ENCODE results near the gene EDA.
"Not testable (repeated sequence)": the region's sequence is repeated elsewhere in the genome, so short reads cannot be mapped to it uniquely, and the experiment has no call there.

Gene EDA

DNA sequence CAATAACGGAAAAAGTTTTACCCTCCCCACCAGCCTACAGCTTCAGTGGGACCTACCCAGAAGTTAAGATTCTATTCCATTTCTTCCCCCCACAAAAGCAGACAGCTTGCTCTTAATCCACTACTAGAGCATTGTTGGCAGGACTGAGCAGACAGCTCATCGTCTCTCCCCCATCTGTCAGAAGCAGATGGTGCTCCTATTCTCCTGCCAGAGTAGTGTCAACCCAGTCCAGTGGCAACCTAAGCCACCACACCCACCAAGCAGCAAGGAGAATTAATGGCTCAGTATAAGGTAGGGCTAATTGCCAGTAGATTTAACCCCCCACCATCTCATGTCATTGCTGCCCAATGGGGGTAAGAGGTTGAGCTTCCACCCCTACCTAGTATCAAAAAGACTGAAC is 371.8 kb downstream of the EDA start:
- no peak overlapping the region for H3K4me3 ChIP-seq (ENCODE audit: insufficient read depth, low read depth, low read length, poor library complexity, severe bottlenecking)
- H3K9me3 ChIP-seq (ENCODE audit: control insufficient read depth, low read length) = no peaks in the 10 kb centered on the region
- no peak for DNase-seq
- H3K27ac ChIP-seq (ENCODE audit: insufficient read depth, low read length, poor library complexity, severe bottlenecking) = no peak overlapping the region
- no peaks in the 10 kb centered on the region for H3K36me3 ChIP-seq (ENCODE audit: control insufficient read depth, insufficient read depth, low read length)
- no peaks in the 10 kb centered on the region for H3K4me1 ChIP-seq (ENCODE audit: control insufficient read depth, insufficient read depth, low read length, poor library complexity, severe bottlenecking)
- no peaks in the 10 kb centered on the region for H3K27me3 ChIP-seq (replicated peaks; ENCODE audit: control insufficient read depth, insufficient read depth, low read length, poor library complexity, severe bottlenecking)

DNA sequence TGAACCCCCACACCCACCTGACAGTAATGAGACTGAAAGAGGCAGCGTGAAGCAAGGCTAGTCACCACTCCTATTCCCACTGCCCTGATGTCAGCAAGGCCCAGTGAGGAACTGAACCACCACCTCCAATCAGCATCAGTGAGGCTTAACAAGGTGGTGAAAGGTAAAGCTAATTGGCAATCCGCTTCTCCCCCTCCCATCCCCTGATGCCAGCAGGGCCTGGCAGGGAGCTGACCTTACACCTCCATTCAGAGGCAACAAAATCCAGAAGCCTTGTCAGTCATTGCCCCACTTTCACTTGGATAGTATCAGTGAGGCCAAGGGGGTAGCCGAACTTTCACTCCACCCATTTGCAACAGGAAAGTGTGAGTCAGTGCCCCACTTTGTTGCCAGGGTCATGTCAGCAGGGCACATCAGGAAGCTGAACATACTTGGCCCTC is 373.1 kb downstream of the EDA start:
- Histone ChIP-seq H3K36me3 (ENCODE audit: control insufficient read depth, insufficient read depth, low read length) (no peaks in the 10 kb centered on the region), H3K4me3 (ENCODE audit: insufficient read depth, low read depth, low read length, poor library complexity, severe bottlenecking) (no peak overlapping the region), H3K4me1 (ENCODE audit: control insufficient read depth, insufficient read depth, low read length, poor library complexity, severe bottlenecking) (no peaks in the 10 kb centered on the region), H3K27me3 (replicated peaks; ENCODE audit: control insufficient read depth, insufficient read depth, low read length, poor library complexity, severe bottlenecking) (no peaks in the 10 kb centered on the region), H3K27ac (ENCODE audit: insufficient read depth, low read length, poor library complexity, severe bottlenecking) (no peak overlapping the region), H3K9me3 (ENCODE audit: control insufficient read depth, low read length) (no peaks in the 10 kb centered on the region)
- peak in 2 of 3 donors; percentile 1 for DNase-seq

DNA sequence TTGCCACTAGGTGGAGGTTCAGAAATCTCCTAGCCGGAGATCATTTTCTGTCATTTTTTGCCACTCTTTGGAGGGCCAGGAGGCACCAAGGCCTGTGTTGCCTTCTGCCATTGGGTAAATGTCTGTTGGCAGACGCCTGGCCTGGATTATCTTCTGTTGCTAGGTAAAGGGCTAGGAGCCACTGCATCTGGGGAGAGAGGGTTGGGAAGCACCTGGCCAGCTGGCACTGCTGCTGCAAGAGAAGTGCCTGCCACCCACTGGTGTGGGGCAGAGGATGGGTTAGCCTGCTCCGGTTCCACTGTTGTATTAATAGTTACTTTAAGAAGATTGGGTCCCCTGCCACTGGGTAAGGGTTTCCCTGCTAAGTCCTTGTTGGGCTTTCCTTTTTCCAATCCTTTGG is 375.8 kb downstream of the EDA start:
- no peak overlapping the region for H3K27ac ChIP-seq (ENCODE audit: insufficient read depth, low read length, poor library complexity, severe bottlenecking)
- H3K4me1 ChIP-seq (ENCODE audit: control insufficient read depth, insufficient read depth, low read length, poor library complexity, severe bottlenecking) = no peaks in the 10 kb centered on the region
- no peak overlapping the region for H3K4me3 ChIP-seq (ENCODE audit: insufficient read depth, low read depth, low read length, poor library complexity, severe bottlenecking)
- H3K9me3 ChIP-seq (ENCODE audit: control insufficient read depth, low read length) = no peaks in the 10 kb centered on the region
- H3K27me3 ChIP-seq (replicated peaks; ENCODE audit: control insufficient read depth, insufficient read depth, low read length, poor library complexity, severe bottlenecking) = no peaks in the 10 kb centered on the region
- no peak for DNase-seq
- H3K36me3 ChIP-seq (ENCODE audit: control insufficient read depth, insufficient read depth, low read length) = no peaks in the 10 kb centered on the region

DNA sequence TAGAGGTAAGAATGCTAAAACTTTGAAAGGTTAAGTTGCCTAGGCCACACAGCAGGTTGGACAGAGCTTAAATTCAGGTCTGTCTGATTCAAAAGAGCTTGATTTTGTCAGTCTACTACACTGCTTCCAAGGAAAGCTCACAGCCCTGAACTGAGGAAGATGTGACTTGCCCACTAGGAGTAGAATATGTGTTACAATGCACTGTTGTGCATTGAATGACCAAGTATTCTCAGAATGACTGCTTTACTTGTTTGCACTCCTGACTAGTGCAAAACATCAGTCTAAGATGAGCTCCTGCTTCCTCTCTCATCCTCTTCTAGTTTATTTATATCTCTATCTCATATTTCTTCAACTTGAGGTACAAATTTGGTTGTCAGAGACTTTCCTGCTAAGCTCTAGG is 377.6 kb downstream of the EDA start:
- Histone ChIP-seq H3K36me3 (ENCODE audit: control insufficient read depth, insufficient read depth, low read length) (no peaks in the 10 kb centered on the region), H3K27ac (ENCODE audit: insufficient read depth, low read length, poor library complexity, severe bottlenecking) (no peak overlapping the region), H3K27me3 (replicated peaks; ENCODE audit: control insufficient read depth, insufficient read depth, low read length, poor library complexity, severe bottlenecking) (no peaks in the 10 kb centered on the region), H3K4me1 (ENCODE audit: control insufficient read depth, insufficient read depth, low read length, poor library complexity, severe bottlenecking) (no peaks in the 10 kb centered on the region), H3K9me3 (ENCODE audit: control insufficient read depth, low read length) (no peaks in the 10 kb centered on the region), H3K4me3 (ENCODE audit: insufficient read depth, low read depth, low read length, poor library complexity, severe bottlenecking) (no peak overlapping the region)
- DNase-seq = no peak

DNA sequence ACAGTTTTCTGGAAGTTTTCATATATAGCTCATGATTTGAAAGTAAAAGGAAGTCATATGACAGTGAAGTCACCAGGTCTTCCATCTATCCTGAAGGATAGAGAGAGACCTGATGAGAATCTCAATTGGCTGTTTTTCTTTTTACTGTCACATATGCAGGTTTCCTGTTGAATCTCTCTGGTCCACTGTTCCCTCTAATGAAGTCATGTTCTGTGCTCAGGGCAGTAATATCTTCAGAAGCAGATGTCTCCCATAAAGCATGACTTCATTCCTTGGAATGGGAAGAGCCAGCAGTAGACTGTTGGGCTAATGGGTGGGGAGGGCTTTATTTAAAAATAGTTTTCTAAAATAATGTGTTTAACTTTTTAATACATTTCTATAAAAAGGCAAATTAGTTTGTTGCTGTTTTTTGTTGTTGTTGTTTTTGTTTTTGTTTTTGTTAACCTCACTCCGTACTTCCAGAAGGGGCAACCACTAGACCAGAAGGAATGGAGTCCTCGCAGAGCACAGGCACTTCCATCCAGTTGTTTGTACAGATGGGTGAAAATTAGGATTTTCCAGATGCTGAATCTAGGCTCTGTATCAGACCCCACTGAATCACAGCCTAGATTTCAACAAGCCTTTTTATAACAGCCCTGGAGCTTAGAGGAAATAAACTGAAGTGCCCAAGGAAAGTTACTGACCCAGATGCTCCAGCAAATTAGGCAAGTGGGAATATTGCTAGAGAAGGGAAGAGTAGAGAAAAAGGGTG is 379.6 kb downstream of the EDA start:
- H3K4me3 ChIP-seq (ENCODE audit: insufficient read depth, low read depth, low read length, poor library complexity, severe bottlenecking) = no peak overlapping the region
- no peaks in the 10 kb centered on the region for H3K9me3 ChIP-seq (ENCODE audit: control insufficient read depth, low read length)
- no peak overlapping the region for H3K27ac ChIP-seq (ENCODE audit: insufficient read depth, low read length, poor library complexity, severe bottlenecking)
- no peaks in the 10 kb centered on the region for H3K4me1 ChIP-seq (ENCODE audit: control insufficient read depth, insufficient read depth, low read length, poor library complexity, severe bottlenecking)
- no peak for DNase-seq
- H3K27me3 ChIP-seq (replicated peaks; ENCODE audit: control insufficient read depth, insufficient read depth, low read length, poor library complexity, severe bottlenecking) = no peaks in the 10 kb centered on the region
- H3K36me3 ChIP-seq (ENCODE audit: control insufficient read depth, insufficient read depth, low read length) = no peaks in the 10 kb centered on the region

DNA sequence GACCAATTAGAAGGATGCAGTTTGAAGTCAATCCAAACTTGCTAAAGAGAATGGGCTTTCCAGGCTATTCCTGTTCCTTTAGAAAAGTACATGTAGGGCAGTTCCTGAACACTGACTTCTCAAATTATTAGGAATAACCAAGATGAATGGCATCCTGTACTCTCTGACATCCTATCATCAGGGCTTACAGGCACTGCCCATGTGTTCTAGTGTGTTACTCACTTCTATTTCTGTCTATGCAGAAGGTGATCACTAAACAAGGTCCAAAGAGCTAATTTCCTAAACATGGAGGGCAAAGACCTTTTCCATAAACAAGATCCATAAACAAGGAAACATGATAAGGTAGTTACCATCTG is 380.2 kb downstream of the EDA start:
- no peaks in the 10 kb centered on the region for H3K4me1 ChIP-seq (ENCODE audit: control insufficient read depth, insufficient read depth, low read length, poor library complexity, severe bottlenecking)
- no peak overlapping the region for H3K4me3 ChIP-seq (ENCODE audit: insufficient read depth, low read depth, low read length, poor library complexity, severe bottlenecking)
- H3K27me3 ChIP-seq (replicated peaks; ENCODE audit: control insufficient read depth, insufficient read depth, low read length, poor library complexity, severe bottlenecking) = no peaks in the 10 kb centered on the region
- no peaks in the 10 kb centered on the region for H3K9me3 ChIP-seq (ENCODE audit: control insufficient read depth, low read length)
- no peak overlapping the region for H3K27ac ChIP-seq (ENCODE audit: insufficient read depth, low read length, poor library complexity, severe bottlenecking)
- no peaks in the 10 kb centered on the region for H3K36me3 ChIP-seq (ENCODE audit: control insufficient read depth, insufficient read depth, low read length)
- DNase-seq = no peak

DNA sequence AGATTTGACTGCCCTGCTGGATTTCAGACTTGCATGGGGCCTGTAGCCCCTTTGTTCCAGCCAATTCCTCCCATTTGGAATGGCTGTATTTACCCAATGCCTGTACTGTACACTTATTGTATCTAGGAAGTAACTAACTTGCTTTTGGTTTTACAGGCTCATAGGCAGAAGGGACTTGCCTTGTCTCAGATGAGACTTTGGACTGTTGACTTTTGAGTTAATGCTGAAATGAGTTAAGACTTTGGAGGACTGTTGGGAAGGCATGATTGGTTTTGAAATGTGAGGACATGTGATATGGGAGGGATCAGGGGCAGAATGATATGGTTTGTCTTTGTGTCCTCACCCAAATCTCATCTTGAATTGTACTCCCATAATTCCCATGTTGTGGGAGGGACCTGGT is 382.4 kb downstream of the EDA start:
- H3K9me3 ChIP-seq (ENCODE audit: control insufficient read depth, low read length); H3K4me3 ChIP-seq (ENCODE audit: insufficient read depth, low read depth, low read length, poor library complexity, severe bottlenecking); H3K27me3 ChIP-seq (replicated peaks; ENCODE audit: control insufficient read depth, insufficient read depth, low read length, poor library complexity, severe bottlenecking); DNase-seq; H3K36me3 ChIP-seq (ENCODE audit: control insufficient read depth, insufficient read depth, low read length); H3K4me1 ChIP-seq (ENCODE audit: control insufficient read depth, insufficient read depth, low read length, poor library complexity, severe bottlenecking); H3K27ac ChIP-seq (ENCODE audit: insufficient read depth, low read length, poor library complexity, severe bottlenecking): not testable (repeated sequence)

DNA sequence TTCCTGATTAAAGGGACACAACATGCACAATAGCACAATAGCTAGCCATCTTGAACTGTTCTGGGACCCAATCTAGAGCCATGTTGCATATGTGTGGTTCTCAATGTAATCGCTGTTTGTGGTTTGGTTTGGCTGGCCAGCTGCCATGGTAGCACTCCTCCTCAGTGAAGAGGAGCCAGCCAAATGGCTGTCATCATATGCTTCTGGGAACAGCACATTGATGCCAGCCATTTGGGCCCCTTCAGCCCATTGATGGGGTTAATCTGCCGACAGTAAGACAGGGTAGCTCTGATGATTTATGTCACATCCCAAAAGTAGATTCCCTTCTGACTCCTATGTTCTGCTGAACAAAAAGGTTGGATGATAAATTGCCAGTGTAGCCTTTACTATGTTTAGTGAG is 385.4 kb downstream of the EDA start:
- Histone ChIP-seq H3K36me3 (ENCODE audit: control insufficient read depth, insufficient read depth, low read length) (no peaks in the 10 kb centered on the region), H3K27ac (ENCODE audit: insufficient read depth, low read length, poor library complexity, severe bottlenecking) (no peak overlapping the region), H3K4me3 (ENCODE audit: insufficient read depth, low read depth, low read length, poor library complexity, severe bottlenecking) (no peak overlapping the region), H3K9me3 (ENCODE audit: control insufficient read depth, low read length) (no peaks in the 10 kb centered on the region), H3K4me1 (ENCODE audit: control insufficient read depth, insufficient read depth, low read length, poor library complexity, severe bottlenecking) (no peaks in the 10 kb centered on the region), H3K27me3 (replicated peaks; ENCODE audit: control insufficient read depth, insufficient read depth, low read length, poor library complexity, severe bottlenecking) (no peaks in the 10 kb centered on the region)
- DNase-seq = no peak

DNA sequence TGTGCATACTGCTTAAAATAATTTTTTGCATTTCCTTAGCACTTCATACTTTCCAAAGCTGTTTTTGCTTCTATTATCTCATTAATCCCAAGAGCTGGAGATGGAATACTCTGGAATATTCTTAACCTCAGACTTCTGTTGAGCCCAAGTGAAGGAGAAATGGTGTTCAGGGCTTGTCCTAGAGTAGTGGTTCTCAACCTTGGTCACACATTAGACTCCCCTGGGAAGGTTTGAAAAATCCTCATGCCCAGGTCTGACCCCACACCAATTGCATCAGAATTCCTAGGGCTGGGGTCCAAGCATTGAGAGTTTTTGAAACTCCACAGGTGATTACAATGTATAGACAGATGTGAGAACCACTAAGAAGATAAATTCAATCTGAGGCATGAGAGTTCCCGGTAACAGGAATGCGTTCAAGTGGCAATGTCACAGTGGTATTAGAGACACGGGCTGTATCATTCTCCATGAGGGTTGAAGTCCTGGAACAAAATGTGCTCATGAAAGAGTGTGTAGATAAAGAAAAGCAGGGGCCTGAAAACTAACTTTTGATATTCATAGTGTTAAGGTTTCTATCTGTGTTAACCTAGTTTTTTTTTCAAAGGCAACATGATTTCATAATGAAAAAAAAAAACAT is 385.9 kb downstream of the EDA start:
- Histone ChIP-seq H3K9me3 (ENCODE audit: control insufficient read depth, low read length) (no peaks in the 10 kb centered on the region), H3K4me1 (ENCODE audit: control insufficient read depth, insufficient read depth, low read length, poor library complexity, severe bottlenecking) (no peaks in the 10 kb centered on the region), H3K4me3 (ENCODE audit: insufficient read depth, low read depth, low read length, poor library complexity, severe bottlenecking) (no peak overlapping the region), H3K27ac (ENCODE audit: insufficient read depth, low read length, poor library complexity, severe bottlenecking) (no peak overlapping the region), H3K27me3 (replicated peaks; ENCODE audit: control insufficient read depth, insufficient read depth, low read length, poor library complexity, severe bottlenecking) (no peaks in the 10 kb centered on the region), H3K36me3 (ENCODE audit: control insufficient read depth, insufficient read depth, low read length) (no peaks in the 10 kb centered on the region)
- DNase-seq = no peak

DNA sequence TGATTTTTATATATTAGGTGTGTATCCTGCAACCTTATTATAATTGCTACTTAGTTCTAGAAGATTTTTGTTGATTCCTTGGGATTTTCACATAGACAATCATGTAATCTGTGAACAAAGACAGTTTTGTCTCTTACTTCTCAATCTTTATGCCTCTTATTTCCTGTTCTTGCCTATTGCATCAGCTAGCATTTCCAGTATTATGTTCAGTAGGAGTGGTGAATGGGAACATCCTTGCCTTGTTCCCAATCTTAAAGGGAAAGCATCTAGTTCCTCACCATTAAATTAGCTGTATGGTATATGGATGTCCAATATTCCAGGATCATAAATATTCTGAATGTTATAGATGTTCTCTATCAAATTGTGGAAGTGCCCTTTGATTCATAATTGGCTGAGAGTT is 392.0 kb downstream of the EDA start:
- no peak for DNase-seq
- H3K27me3 ChIP-seq (replicated peaks; ENCODE audit: control insufficient read depth, insufficient read depth, low read length, poor library complexity, severe bottlenecking) = no peaks in the 10 kb centered on the region
- H3K36me3 ChIP-seq (ENCODE audit: control insufficient read depth, insufficient read depth, low read length) = no peaks in the 10 kb centered on the region
- no peak overlapping the region for H3K4me3 ChIP-seq (ENCODE audit: insufficient read depth, low read depth, low read length, poor library complexity, severe bottlenecking)
- H3K9me3 ChIP-seq (ENCODE audit: control insufficient read depth, low read length) = no peaks in the 10 kb centered on the region
- H3K27ac ChIP-seq (ENCODE audit: insufficient read depth, low read length, poor library complexity, severe bottlenecking) = no peak overlapping the region
- H3K4me1 ChIP-seq (ENCODE audit: control insufficient read depth, insufficient read depth, low read length, poor library complexity, severe bottlenecking) = no peaks in the 10 kb centered on the region
